ENCODE measurements around the gene PHF11.

The PHF11 gene

GRCh38 chr13:49495783-49496762 is at the start of gene PHF11:
PHF11 (plus strand) TSS chr13:49495953; CDS start chr13:49496002, 49 bp downstream.
- DNase-seq (ENCODE audit: low read depth) = no peak
- in situ Hi-C loops (cut with HindIII; ENCODE audit: low sequenced_read_pairs) = no loop called here
- no peak for TF ChIP-seq CTCF (IDR thresholded peaks at IDR 0.05; ENCODE audit: low read depth, low read length, missing control alignments)
- H3K4me3 ChIP-seq (ENCODE audit: low read depth, low read length) = peak within 1 kb of the TSS; percentile 49

- DNase-seq (ENCODE audit: low read depth) = no peak
- no peak overlapping the region for H3K4me3 ChIP-seq (ENCODE audit: low read depth, low read length)
- in situ Hi-C loops (cut with HindIII; ENCODE audit: low sequenced_read_pairs) = no loop called here
- no peak for TF ChIP-seq CTCF (IDR thresholded peaks at IDR 0.05; ENCODE audit: low read depth, low read length, missing control alignments)
Observed at GRCh38 chr13:49446473-49446872, 49.3 kb upstream of the PHF11 start.

- no peak for TF ChIP-seq CTCF (IDR thresholded peaks at IDR 0.05; ENCODE audit: low read depth, low read length, missing control alignments)
- H3K4me3 ChIP-seq (ENCODE audit: low read depth, low read length) = no peak overlapping the region
- DNase-seq (ENCODE audit: low read depth) = no peak
- in situ Hi-C loops (cut with HindIII; ENCODE audit: low sequenced_read_pairs) = no loop called here
Observed at GRCh38 chr13:49448753-49449152, 47.0 kb upstream of the PHF11 start.

- in situ Hi-C loops (cut with HindIII; ENCODE audit: low sequenced_read_pairs) = no loop called here
- TF ChIP-seq CTCF (IDR thresholded peaks at IDR 0.05; ENCODE audit: low read depth, low read length, missing control alignments) = no peak
- no peak for DNase-seq (ENCODE audit: low read depth)
- H3K4me3 ChIP-seq (ENCODE audit: low read depth, low read length) = no peak overlapping the region
Observed at GRCh38 chr13:49450105-49450819, 45.5 kb upstream of the PHF11 start.

GRCh38 chr13:49452725-49453457 is 42.9 kb upstream of the PHF11 start:
- no peak for TF ChIP-seq CTCF (IDR thresholded peaks at IDR 0.05; ENCODE audit: low read depth, low read length, missing control alignments)
- DNase-seq (ENCODE audit: low read depth) = no peak
- no peak overlapping the region for H3K4me3 ChIP-seq (ENCODE audit: low read depth, low read length)
- in situ Hi-C loops (cut with HindIII; ENCODE audit: low sequenced_read_pairs) = no loop called here

- DNase-seq (ENCODE audit: low read depth) = no peak
- in situ Hi-C loops (cut with HindIII; ENCODE audit: low sequenced_read_pairs) = no loop called here
- no peak for TF ChIP-seq CTCF (IDR thresholded peaks at IDR 0.05; ENCODE audit: low read depth, low read length, missing control alignments)
- H3K4me3 ChIP-seq (ENCODE audit: low read depth, low read length) = no peak overlapping the region
Observed at GRCh38 chr13:49453465-49453864, 42.3 kb upstream of the PHF11 start.

Data from astrocyte of the cerebellum (primary cell).